SHP77 (cell line): ENCODE measurements around the gene COL4A4.

ENCODE experiments used
- DNase-seq, 2 experiments: peaks; one replicate each; lab custom pipeline; 2025; lab: John Stamatoyannopoulos, UW

Gene COL4A4

GRCh38 chr2:227161947-227162346, 2.1 kb downstream of the COL4A4 start:
- DNase-seq, result no peak

GRCh38 chr2:227160164-227160563, 3.8 kb downstream of the COL4A4 start:
- no peak for DNase-seq

GRCh38 chr2:227154986-227155774, 8.8 kb downstream of the COL4A4 start:
- DNase-seq, result no peak

- no peak for DNase-seq
These were observed 10.1 kb downstream of the COL4A4 start for GRCh38 chr2:227153758-227154486.

- no peak for DNase-seq
These were observed 10.7 kb downstream of the COL4A4 start for GRCh38 chr2:227153307-227153706.

GRCh38 chr2:227152093-227152766, 11.8 kb downstream of the COL4A4 start:
- DNase-seq, result no peak

GRCh38 chr2:227150222-227150936, 13.6 kb downstream of the COL4A4 start:
- no peak for DNase-seq

- DNase-seq, result no peak
These were observed 15.9 kb downstream of the COL4A4 start for GRCh38 chr2:227148106-227148505.

GRCh38 chr2:227147023-227147422, 17.0 kb downstream of the COL4A4 start:
- no peak for DNase-seq

GRCh38 chr2:227146456-227146855, 17.5 kb downstream of the COL4A4 start:
- no peak for DNase-seq

GRCh38 chr2:227143895-227144294, 20.1 kb downstream of the COL4A4 start:
- no peak for DNase-seq

- DNase-seq, result no peak
These were observed 22.7 kb downstream of the COL4A4 start for GRCh38 chr2:227141301-227141700.

GRCh38 chr2:227134591-227134990, 29.4 kb downstream of the COL4A4 start:
- DNase-seq, result no peak

- no peak for DNase-seq
These were observed 31.0 kb downstream of the COL4A4 start for GRCh38 chr2:227132986-227133385.

GRCh38 chr2:227130636-227131035, 33.4 kb downstream of the COL4A4 start:
- DNase-seq, result no peak

GRCh38 chr2:227127201-227127600, 36.8 kb downstream of the COL4A4 start:
- peak; percentile 61 to 70 for DNase-seq

GRCh38 chr2:227125506-227125905, 38.5 kb downstream of the COL4A4 start:
- peak in 1 of 2 experiments; percentile 2 for DNase-seq

GRCh38 chr2:227124811-227125210, 39.2 kb downstream of the COL4A4 start:
- DNase-seq, result no peak

GRCh38 chr2:227123697-227124096, 40.3 kb downstream of the COL4A4 start:
- DNase-seq, result no peak

- no peak for DNase-seq
These were observed 45.7 kb downstream of the COL4A4 start for GRCh38 chr2:227118353-227118752.

GRCh38 chr2:227117852-227118251, 46.2 kb downstream of the COL4A4 start:
- no peak for DNase-seq

- no peak for DNase-seq
These were observed 47.0 kb downstream of the COL4A4 start for GRCh38 chr2:227117027-227117426.
